ENCODE measurements around the gene RHBDF1. TPM values are rescaled to one million over a fixed set of nuclear protein-coding genes. Genes with fewer than 3 reads are reported as not detected.

The RHBDF1 gene
- polyA plus RNA-seq, 1 of the 3 experiments (the other 2 are of a cell fraction) = 54.1 TPM

DNA sequence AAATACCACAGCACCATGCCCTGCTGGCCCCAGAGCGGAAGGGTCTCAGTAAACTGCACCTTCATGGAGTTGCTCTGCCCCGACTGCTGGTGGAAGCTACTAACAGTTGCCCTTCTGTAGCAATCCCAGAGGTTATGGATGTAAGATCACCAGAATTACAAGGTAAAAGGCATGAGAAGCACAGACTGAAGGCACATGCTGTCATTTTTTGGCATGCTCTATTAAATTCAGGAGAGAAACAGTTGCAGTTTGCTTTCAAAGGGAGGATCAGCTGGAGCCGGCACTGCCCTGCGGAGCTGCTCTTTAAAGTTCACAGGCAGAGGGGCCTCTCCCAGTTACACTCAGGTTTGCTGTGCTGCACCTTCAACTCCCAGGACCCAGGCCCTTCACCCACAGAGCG lies 46.9 kb upstream of the RHBDF1 start:
- Histone ChIP-seq H3K27ac (ENCODE audit: low read depth in 2 of 2, low read length in 1 of 2) (no peak overlapping the region), H2AFZ (ENCODE audit: low read depth) (no peak overlapping the region), H3K4me3 (ENCODE audit: low read depth in 2 of 2, low read length in 1 of 2) (no peak overlapping the region), H3K27me3 (ENCODE audit: insufficient read depth) (no peaks in the 10 kb centered on the region), H4K20me1 (ENCODE audit: insufficient read depth) (peaks cover 5% of the 10 kb centered on the region; the same call in 1 of the 2 replicates), H3K9me2 (no peaks in the 10 kb centered on the region), H3K79me2 (ENCODE audit: insufficient read depth) (peaks cover 2% of the 10 kb centered on the region; the same call in 1 of the 2 replicates), H3K4me2 (no peak overlapping the region), H3K36me3 (replicated peaks in 1 of 2; ENCODE audit: control insufficient read depth in 1 of 2, insufficient read depth in 2 of 2, low read length in 1 of 2) (peaks cover 3% of the 10 kb centered on the region in 2 experiments), H3F3A (replicated peaks; ENCODE audit: insufficient read depth) (no peaks in the 10 kb centered on the region), H3K4me1 (ENCODE audit: control insufficient read depth in 1 of 2, insufficient read depth in 2 of 2, low read depth in 1 of 2, low read length in 1 of 2) (peaks cover 0 to 6% of the 10 kb centered on the region in 2 experiments; a peak in 1 of 4 replicates), H3K9ac (no peak overlapping the region), H3K9me3 (no peaks in the 10 kb centered on the region)
- WGBS (ENCODE audit: low lambda C conversion rate) = 90% methylated on average over 3 of the region's 5 CpGs
- ChIA-PET POLR2A (no interaction called here), CTCF (interaction anchor here (3.1 to 6.0 kb wide), 4 partner anchors 13 to 53 kb away, joined by 22 to 88 read pairs (median 26); no protein-coding TSS in a partner anchor)
- DNase-seq = no peak
- TF ChIP-seq RAD21 (IDR thresholded peaks at IDR 0.05; ENCODE audit: low read length) = no peak
- TF ChIP-seq TEAD4 (IDR thresholded peaks at IDR 0.05; ENCODE audit: borderline replicate concordance, insufficient read depth) = no peak
- no peak for TF ChIP-seq RCOR1 (IDR thresholded peaks at IDR 0.05; ENCODE audit: low read length)
- no peak for TF ChIP-seq EP300 (IDR thresholded peaks at IDR 0.05; ENCODE audit: borderline replicate concordance in 1 of 2, low read depth in 1 of 2, low read length in 1 of 2)
- TF ChIP-seq, protein P1, sequence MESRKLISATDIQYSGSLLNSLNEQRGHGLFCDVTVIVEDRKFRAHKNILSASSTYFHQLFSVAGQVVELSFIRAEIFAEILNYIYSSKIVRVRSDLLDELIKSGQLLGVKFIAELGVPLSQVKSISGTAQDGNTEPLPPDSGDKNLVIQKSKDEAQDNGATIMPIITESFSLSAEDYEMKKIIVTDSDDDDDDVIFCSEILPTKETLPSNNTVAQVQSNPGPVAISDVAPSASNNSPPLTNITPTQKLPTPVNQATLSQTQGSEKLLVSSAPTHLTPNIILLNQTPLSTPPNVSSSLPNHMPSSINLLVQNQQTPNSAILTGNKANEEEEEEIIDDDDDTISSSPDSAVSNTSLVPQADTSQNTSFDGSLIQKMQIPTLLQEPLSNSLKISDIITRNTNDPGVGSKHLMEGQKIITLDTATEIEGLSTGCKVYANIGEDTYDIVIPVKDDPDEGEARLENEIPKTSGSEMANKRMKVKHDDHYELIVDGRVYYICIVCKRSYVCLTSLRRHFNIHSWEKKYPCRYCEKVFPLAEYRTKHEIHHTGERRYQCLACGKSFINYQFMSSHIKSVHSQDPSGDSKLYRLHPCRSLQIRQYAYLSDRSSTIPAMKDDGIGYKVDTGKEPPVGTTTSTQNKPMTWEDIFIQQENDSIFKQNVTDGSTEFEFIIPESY (IDR thresholded peaks at IDR 0.05; ENCODE audit: borderline replicate concordance, low read depth) = no peak
- no peak for TF ChIP-seq POLR2AphosphoS5 (IDR thresholded peaks at IDR 0.05; ENCODE audit: low read depth, low read length)
- TF ChIP-seq GABPA (IDR thresholded peaks at IDR 0.05; ENCODE audit: low read depth) = no peak
- no peak for TF ChIP-seq NRF1 (IDR thresholded peaks at IDR 0.05; ENCODE audit: low read depth, low read length)
- TF ChIP-seq TAF1 (IDR thresholded peaks at IDR 0.05; ENCODE audit: borderline replicate concordance, low read depth, low read length) = no peak
- no peak for TF ChIP-seq FOXM1 (IDR thresholded peaks at IDR 0.05; ENCODE audit: low read depth)
- no peak for TF ChIP-seq JUND (IDR thresholded peaks at IDR 0.05)
- TF ChIP-seq YY1 (IDR thresholded peaks at IDR 0.05; ENCODE audit: low read depth) = no peak
- TF ChIP-seq EZH2phosphoT487 (IDR thresholded peaks at IDR 0.05; ENCODE audit: borderline replicate concordance, low read depth) = no peak

GRCh38 chr16:118857-119256 lies 46.4 kb upstream of the RHBDF1 start:
- Histone ChIP-seq H3K4me2 (no peak overlapping the region), H2AFZ (ENCODE audit: low read depth) (no peak overlapping the region), H3K79me2 (ENCODE audit: insufficient read depth) (no peaks in the 10 kb centered on the region), H3K27me3 (ENCODE audit: insufficient read depth) (no peaks in the 10 kb centered on the region), H3K9me2 (no peaks in the 10 kb centered on the region), H4K20me1 (ENCODE audit: insufficient read depth) (peaks cover 5% of the 10 kb centered on the region), H3K4me1 (ENCODE audit: control insufficient read depth in 1 of 2, insufficient read depth in 2 of 2, low read depth in 1 of 2, low read length in 1 of 2) (peaks cover 3 to 6% of the 10 kb centered on the region in 2 experiments; a peak in 3 of 4 replicates), H3K9me3 (no peaks in the 10 kb centered on the region), H3K4me3 (ENCODE audit: low read depth in 2 of 2, low read length in 1 of 2) (no peak overlapping the region), H3K27ac (ENCODE audit: low read depth in 2 of 2, low read length in 1 of 2) (no peak overlapping the region), H3K36me3 (replicated peaks in 1 of 2; ENCODE audit: control insufficient read depth in 1 of 2, insufficient read depth in 2 of 2, low read length in 1 of 2) (peaks cover 3% of the 10 kb centered on the region in 2 experiments), H3K9ac (no peak overlapping the region), H3F3A (replicated peaks; ENCODE audit: insufficient read depth) (no peaks in the 10 kb centered on the region)
- TF ChIP-seq YY1 (IDR thresholded peaks at IDR 0.05; ENCODE audit: low read depth) = no peak
- TF ChIP-seq GATA2 (CRISPR knock-in tag; IDR thresholded peaks at IDR 0.05) = no peak
- TF ChIP-seq, protein P2, sequence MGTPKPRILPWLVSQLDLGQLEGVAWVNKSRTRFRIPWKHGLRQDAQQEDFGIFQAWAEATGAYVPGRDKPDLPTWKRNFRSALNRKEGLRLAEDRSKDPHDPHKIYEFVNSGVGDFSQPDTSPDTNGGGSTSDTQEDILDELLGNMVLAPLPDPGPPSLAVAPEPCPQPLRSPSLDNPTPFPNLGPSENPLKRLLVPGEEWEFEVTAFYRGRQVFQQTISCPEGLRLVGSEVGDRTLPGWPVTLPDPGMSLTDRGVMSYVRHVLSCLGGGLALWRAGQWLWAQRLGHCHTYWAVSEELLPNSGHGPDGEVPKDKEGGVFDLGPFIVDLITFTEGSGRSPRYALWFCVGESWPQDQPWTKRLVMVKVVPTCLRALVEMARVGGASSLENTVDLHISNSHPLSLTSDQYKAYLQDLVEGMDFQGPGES (IDR thresholded peaks at IDR 0.05; ENCODE audit: low read depth, low read length) = no peak
- TF ChIP-seq FOSL2 (IDR thresholded peaks at IDR 0.05; ENCODE audit: borderline replicate concordance, low read depth) = no peak
- 93% methylated on average over 1 of the region's 2 CpGs for WGBS (ENCODE audit: low lambda C conversion rate)
- CTCF ChIA-PET = interaction anchor here (0.8 to 6.0 kb wide), 12 partner anchors 11 to 244 kb away, joined by 3 to 88 read pairs (median 12); partner anchors contain the start of genes MPG and NPRL3
- POLR2A ChIA-PET = no interaction called here
- no peak for DNase-seq

Data from SK-N-SH (cell line).